ENCODE results near the gene FXYD5. TPM values are rescaled to one million over a fixed set of nuclear protein-coding genes. Genes with fewer than 3 reads are reported as not detected.

FXYD5 gene
- total RNA-seq, 1 experiment from 2014 or later: 100 TPM

- no peak overlapping the region for H3K4me2 ChIP-seq (ENCODE audit: insufficient read depth, insufficient read length, low read length)
Measured at GRCh38 chr19:35213663-35214632, 59.4 kb downstream of the FXYD5 start.

More at GRCh38 chr19:35213663-35214632, 59.4 kb downstream of the FXYD5 start:
- Mint-ChIP-seq H3K9me3 (peaks cover 2 to 7% of the 10 kb centered on the region in 2 experiments; a peak in 4 of 5 replicates), H3K27me3 (ENCODE audit: low read depth) (peaks cover 1% of the 10 kb centered on the region; the same call in 1 of the 2 replicates), H3K36me3 (ENCODE audit: insufficient read depth in 1 of 3, low read depth in 3 of 3) (peaks cover 0 to 2% (median 0%) of the 10 kb centered on the region in 3 experiments; a peak in 1 of 7 replicates), H3K4me1 (peaks cover 13 to 16% of the 10 kb centered on the region in 2 experiments), H3K4me3 (no peak overlapping the region), H3K27ac (no peak overlapping the region)
- no peaks in the 10 kb centered on the region for H3K79me1 ChIP-seq (ENCODE audit: insufficient read depth, low read depth, low read length, poor library complexity, severe bottlenecking)
- H2BK12ac ChIP-seq (ENCODE audit: insufficient read length, low read depth, low read length): no peak overlapping the region
- H4K5ac ChIP-seq (ENCODE audit: insufficient read length, low read depth, low read length): no peak overlapping the region
- no peak overlapping the region for H3K27ac ChIP-seq (ENCODE audit: insufficient read length, low read depth, low read length)
- H3T11ph ChIP-seq (ENCODE audit: low read length): no peak overlapping the region
- H4K8ac ChIP-seq (replicated peaks; ENCODE audit: insufficient read length, low read depth, low read length): no peak overlapping the region
- H2BK120ac ChIP-seq (ENCODE audit: low read depth, low read length, poor library complexity, severe bottlenecking): no peak overlapping the region
- DNase-seq: no peak
- H3K79me2 ChIP-seq (ENCODE audit: insufficient read depth, low read length): no peaks in the 10 kb centered on the region
- no peak overlapping the region for H3K9ac ChIP-seq (ENCODE audit: extremely low read depth, insufficient read length, low read length)
- no peak overlapping the region for H4K91ac ChIP-seq (ENCODE audit: insufficient read length, low read depth, low read length)
- H3K14ac ChIP-seq (ENCODE audit: insufficient read depth, low read length): no peak overlapping the region; the same call in 1 of the 2 replicates
- H3K4me1 ChIP-seq (ENCODE audit: insufficient read depth, low read length): 0 out of 2 replicates have a peak, but pooled peaks cover 2% of the 10 kb centered on the region
- WGBS (ENCODE audit: extremely low coverage, insufficient read length, low lambda C conversion rate): no CpG with 5 or more reads among the region's 21 CpGs
- H2BK15ac ChIP-seq (ENCODE audit: low read depth, low read length): no peak overlapping the region
- no peaks in the 10 kb centered on the region for H3K9me3 ChIP-seq (ENCODE audit: control insufficient read depth, low read depth, low read length)
- no peak overlapping the region for H3K23ac ChIP-seq (ENCODE audit: insufficient read length, low read depth, low read length)
- H3K56ac ChIP-seq (ENCODE audit: insufficient read length, low read depth, low read length): no peak overlapping the region
- no peak overlapping the region for H2AK5ac ChIP-seq (ENCODE audit: insufficient read length, low read length)
- H2BK5ac ChIP-seq (ENCODE audit: insufficient read length, low read length): no peak overlapping the region
- TF ChIP-seq CTCF (conservative IDR thresholded peaks at IDR 0.05): no peak
- no peak overlapping the region for H3K4ac ChIP-seq (ENCODE audit: low read depth, low read length)
- no peaks in the 10 kb centered on the region for H3K27me3 ChIP-seq (ENCODE audit: insufficient read depth, low read length)
- H2BK20ac ChIP-seq (ENCODE audit: low read depth, low read length, poor library complexity, severe bottlenecking): no peak overlapping the region
- no peaks in the 10 kb centered on the region for H4K20me1 ChIP-seq (ENCODE audit: control insufficient read depth, insufficient read depth, insufficient read length)
- no peak overlapping the region for H3K18ac ChIP-seq (ENCODE audit: insufficient read length, low read depth, low read length)
- no peaks in the 10 kb centered on the region for H3K23me2 ChIP-seq (ENCODE audit: insufficient read length, low read depth, low read length, poor library complexity, severe bottlenecking)
- no peak overlapping the region for H2AFZ ChIP-seq (ENCODE audit: low read length)
